GM18526 (cell line): Measurements from ENCODE around the gene RBM20.

ENCODE experiments used
- POLR2A ChIP-seq: IDR thresholded peaks from 3 replicates; pipeline ENCODE4 v1.6.1; 2011; ENCODE audit not compliant: insufficient read length; ENCODE audit errors: extremely low read depth

The RBM20 gene

GRCh38 chr10:110868981-110869380 is 224.8 kb downstream of the RBM20 start:
- TF ChIP-seq POLR2A = no peak

GRCh38 chr10:110870823-110871297 is 226.7 kb downstream of the RBM20 start:
- TF ChIP-seq POLR2A = no peak

GRCh38 chr10:110871298-110872084 is 227.4 kb downstream of the RBM20 start, which contains the start of gene PDCD4:
PDCD4 (plus strand) TSS chr10:110871928; CDS start chr10:110876028, 4,100 bp downstream.
- TF ChIP-seq POLR2A = peak; percentile 66

GRCh38 chr10:110872145-110872983 is 228.2 kb downstream of the RBM20 start:
- no peak for TF ChIP-seq POLR2A

- TF ChIP-seq POLR2A = no peak
These were observed 229.1 kb downstream of the RBM20 start for GRCh38 chr10:110872984-110873923.

GRCh38 chr10:110873951-110874350 is 229.8 kb downstream of the RBM20 start:
- no peak for TF ChIP-seq POLR2A

GRCh38 chr10:110876000-110876399 is 231.9 kb downstream of the RBM20 start:
- no peak for TF ChIP-seq POLR2A

GRCh38 chr10:110876788-110877187 is 232.7 kb downstream of the RBM20 start:
- no peak for TF ChIP-seq POLR2A

- no peak for TF ChIP-seq POLR2A
These were observed 235.9 kb downstream of the RBM20 start for GRCh38 chr10:110880012-110880411.

- no peak for TF ChIP-seq POLR2A
These were observed 237.1 kb downstream of the RBM20 start for GRCh38 chr10:110881247-110881646.

GRCh38 chr10:110881905-110882304 is 237.8 kb downstream of the RBM20 start:
- no peak for TF ChIP-seq POLR2A

- no peak for TF ChIP-seq POLR2A
These were observed 239.8 kb downstream of the RBM20 start for GRCh38 chr10:110883924-110884323.

- TF ChIP-seq POLR2A = no peak
These were observed 242.0 kb downstream of the RBM20 start for GRCh38 chr10:110885932-110886674.

GRCh38 chr10:110887560-110887959 is 243.4 kb downstream of the RBM20 start:
- TF ChIP-seq POLR2A = no peak
